ENCODE measurements around the gene PPM1J.

DNA sequence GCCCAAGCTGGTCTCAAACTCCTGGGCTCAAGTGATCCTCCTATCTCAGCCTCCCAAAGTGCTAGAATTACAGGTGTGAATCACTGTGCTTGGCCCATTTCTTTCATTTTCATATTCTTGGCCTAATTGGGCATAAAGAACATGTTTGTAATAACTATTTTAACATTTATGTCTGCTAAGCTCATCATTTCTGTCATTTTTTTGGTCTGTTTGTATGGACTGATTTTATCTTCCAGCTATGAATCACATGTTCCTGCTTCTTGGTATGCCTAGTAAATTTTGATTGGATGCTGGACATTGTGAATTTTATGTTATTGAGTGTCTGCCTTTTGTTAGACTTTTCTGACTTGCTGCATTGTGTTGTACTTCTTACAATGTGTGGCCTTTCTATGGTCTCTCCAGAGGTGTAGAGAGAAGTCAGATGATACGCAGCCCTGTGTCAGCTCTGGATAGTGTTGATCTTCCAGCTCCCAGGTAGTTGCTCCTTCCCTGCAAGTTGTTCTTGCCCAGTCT lies 39.0 kb upstream of the PPM1J start:
- no peak for TF ChIP-seq POLR2AphosphoS5 (IDR thresholded peaks at IDR 0.05; ENCODE audit: low read depth, low read length)
- TF ChIP-seq, protein P1, sequence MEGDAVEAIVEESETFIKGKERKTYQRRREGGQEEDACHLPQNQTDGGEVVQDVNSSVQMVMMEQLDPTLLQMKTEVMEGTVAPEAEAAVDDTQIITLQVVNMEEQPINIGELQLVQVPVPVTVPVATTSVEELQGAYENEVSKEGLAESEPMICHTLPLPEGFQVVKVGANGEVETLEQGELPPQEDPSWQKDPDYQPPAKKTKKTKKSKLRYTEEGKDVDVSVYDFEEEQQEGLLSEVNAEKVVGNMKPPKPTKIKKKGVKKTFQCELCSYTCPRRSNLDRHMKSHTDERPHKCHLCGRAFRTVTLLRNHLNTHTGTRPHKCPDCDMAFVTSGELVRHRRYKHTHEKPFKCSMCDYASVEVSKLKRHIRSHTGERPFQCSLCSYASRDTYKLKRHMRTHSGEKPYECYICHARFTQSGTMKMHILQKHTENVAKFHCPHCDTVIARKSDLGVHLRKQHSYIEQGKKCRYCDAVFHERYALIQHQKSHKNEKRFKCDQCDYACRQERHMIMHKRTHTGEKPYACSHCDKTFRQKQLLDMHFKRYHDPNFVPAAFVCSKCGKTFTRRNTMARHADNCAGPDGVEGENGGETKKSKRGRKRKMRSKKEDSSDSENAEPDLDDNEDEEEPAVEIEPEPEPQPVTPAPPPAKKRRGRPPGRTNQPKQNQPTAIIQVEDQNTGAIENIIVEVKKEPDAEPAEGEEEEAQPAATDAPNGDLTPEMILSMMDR (IDR thresholded peaks at IDR 0.05) = no peak
- no peak for TF ChIP-seq TAF1 (IDR thresholded peaks at IDR 0.05; ENCODE audit: borderline replicate concordance, low read depth, low read length)
- no peak for TF ChIP-seq SIN3A (IDR thresholded peaks at IDR 0.05; ENCODE audit: borderline replicate concordance, low read depth, low read length)
- TF ChIP-seq NRF1 (IDR thresholded peaks at IDR 0.05; ENCODE audit: low read depth, low read length) = no peak
- TF ChIP-seq MXI1 (IDR thresholded peaks at IDR 0.05; ENCODE audit: low read depth, low read length) = no peak
- no peak for TF ChIP-seq SMC3 (IDR thresholded peaks at IDR 0.05; ENCODE audit: low read depth, low read length)
- TF ChIP-seq, protein P2, sequence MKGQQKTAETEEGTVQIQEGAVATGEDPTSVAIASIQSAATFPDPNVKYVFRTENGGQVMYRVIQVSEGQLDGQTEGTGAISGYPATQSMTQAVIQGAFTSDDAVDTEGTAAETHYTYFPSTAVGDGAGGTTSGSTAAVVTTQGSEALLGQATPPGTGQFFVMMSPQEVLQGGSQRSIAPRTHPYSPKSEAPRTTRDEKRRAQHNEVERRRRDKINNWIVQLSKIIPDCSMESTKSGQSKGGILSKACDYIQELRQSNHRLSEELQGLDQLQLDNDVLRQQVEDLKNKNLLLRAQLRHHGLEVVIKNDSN (IDR thresholded peaks at IDR 0.05; ENCODE audit: borderline replicate concordance, low read depth) = no peak

Data from SK-N-SH (cell line).